ENCODE results near the gene KCNS1. TPM values are rescaled to one million over a fixed set of nuclear protein-coding genes. Genes with fewer than 3 reads are reported as not detected.

The KCNS1 gene
- total RNA-seq, 1 experiment from 2014 or later: not detected

DNA sequence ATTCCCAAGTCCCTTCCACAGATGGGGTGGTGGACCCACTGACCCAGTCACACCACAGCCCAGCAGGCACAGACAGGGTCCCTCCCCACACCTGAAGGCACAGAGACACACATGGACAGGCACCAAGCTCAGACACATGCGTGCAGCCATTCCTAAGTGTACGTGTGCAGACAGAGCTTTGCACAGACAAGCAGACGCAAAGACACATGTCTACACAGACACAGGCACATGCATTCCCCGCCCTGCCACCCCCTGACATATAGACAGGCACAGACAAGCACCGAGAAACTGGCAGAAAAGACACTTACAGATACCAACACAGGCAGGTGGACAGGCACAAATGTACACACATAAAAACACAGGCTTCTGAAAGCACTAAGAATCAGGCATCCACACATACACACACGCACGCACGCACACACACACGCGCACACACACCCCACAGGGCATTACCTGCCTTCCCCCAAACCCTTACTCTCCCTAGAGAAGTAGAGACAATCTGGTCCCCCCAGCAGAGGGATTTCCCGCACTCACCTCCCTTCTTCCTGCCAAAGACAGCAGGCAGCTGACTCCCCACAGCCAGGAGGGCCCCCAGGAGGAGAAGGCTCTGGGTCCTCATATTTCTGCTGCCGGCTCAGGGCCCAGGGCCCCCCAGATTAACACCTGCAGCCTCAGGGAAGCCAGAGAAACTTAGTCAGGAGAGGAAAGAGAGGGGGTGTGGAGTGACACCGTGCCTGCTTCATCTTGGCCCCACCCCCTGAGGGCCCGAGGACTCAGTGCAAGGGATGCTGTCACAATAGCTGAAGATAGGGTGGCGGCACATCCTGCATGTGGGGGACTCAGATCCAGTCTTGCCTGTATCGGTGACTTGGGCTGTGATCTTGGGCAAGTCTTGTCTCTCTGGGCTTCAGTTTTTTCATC, 13.8 kb upstream of the KCNS1 start, which contains the start of gene WFDC5:
Gene WFDC5, minus strand, starts transcription at position 710 of the 921 bp plus-strand sequence. Its CDS starts 91 bp downstream, at position 619.
- Histone ChIP-seq H3K9me2 (ENCODE audit: insufficient read depth) (no peaks in the 10 kb centered on the region), H3K27ac (ENCODE audit: low read depth, low read length) (no peak within 1 kb of the TSS), H3K79me2 (ENCODE audit: insufficient read depth, low read length) (no peaks in the 10 kb centered on the region), H2AFZ (ENCODE audit: low read depth, low read length, poor library complexity, severe bottlenecking) (no peak within 1 kb of the TSS), H3K36me3 (ENCODE audit: control insufficient read depth in 1 of 2, insufficient read depth in 2 of 2, low read length in 2 of 2) (no peaks in the 10 kb centered on the region), H3K27me3 (ENCODE audit: insufficient read depth, low read length) (no peaks in the 10 kb centered on the region; the same call in 1 of the 2 replicates), H3K4me3 (replicated peaks in 1 of 2; ENCODE audit: low read depth in 1 of 2, low read length in 2 of 2) (no peak within 1 kb of the TSS), H3K4me2 (ENCODE audit: low read length) (no peak within 1 kb of the TSS), H3K9ac (ENCODE audit: low read length) (no peak within 1 kb of the TSS), H3K9me3 (ENCODE audit: control insufficient read depth in 1 of 2, insufficient read depth in 1 of 2, low read depth in 1 of 2, low read length in 2 of 2) (no peaks in the 10 kb centered on the region), H3K4me1 (ENCODE audit: control insufficient read depth in 1 of 2, insufficient read depth in 2 of 2, low read length in 2 of 2) (0 out of 4 replicates have a peak, but pooled peaks cover 0 to 3% of the 10 kb centered on the region in 2 experiments), H4K20me1 (ENCODE audit: insufficient read depth) (no peaks in the 10 kb centered on the region)
- DNase-seq (ENCODE audit: low read depth, low spot score) (no peak), ATAC-seq (no peak)
- no peak for TF ChIP-seq POLR2A (IDR thresholded peaks at IDR 0.05; ENCODE audit: borderline replicate concordance, extremely low read depth, insufficient read depth, insufficient read length)
- TF ChIP-seq YY1 (IDR thresholded peaks at IDR 0.05; ENCODE audit: extremely low read depth, insufficient replicate concordance, low read depth, low read length): no peak
- TF ChIP-seq EZH2 (IDR thresholded peaks at IDR 0.05): no peak
- TF ChIP-seq FOSL1 (IDR thresholded peaks at IDR 0.05; ENCODE audit: low read depth): no peak
- no TSS peak for BruUV-seq (replicated peaks)
- intact Hi-C loops (cut with micrococcal nuclease): no loop called here
- ChIA-PET CTCF (interaction anchor here (1.2 kb wide), 1 partner anchor 70 kb away, joined by 4 read pairs; no protein-coding TSS in a partner anchor), POLR2A (no interaction called here), RAD21 (ENCODE audit: low non-redundant PET in 1 of 2, low total read pairs in 2 of 2, uncharacterized antibody in 2 of 2, unreplicated experiment in 2 of 2) (no interaction called here)

DNA sequence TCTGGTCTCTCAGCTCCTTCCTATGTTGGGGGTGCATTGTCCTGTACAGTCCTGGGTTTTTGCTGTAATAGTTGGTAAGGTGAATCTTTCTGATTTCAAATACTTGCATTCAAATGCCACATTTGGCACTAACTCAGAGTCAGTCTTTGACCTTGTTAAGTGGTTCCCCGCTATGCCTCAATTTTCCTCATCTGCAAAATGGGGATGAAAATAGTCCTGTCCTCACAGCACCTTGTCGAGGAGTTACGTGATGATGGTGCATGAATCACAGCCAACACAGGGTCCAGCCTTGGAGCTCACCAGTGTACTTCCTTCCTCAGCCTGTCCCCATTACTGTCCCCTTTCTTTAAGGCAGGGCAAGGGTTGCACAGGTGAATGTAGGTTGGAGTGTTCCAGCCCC, 12.9 kb upstream of the KCNS1 start:
- no TSS peak for BruUV-seq (replicated peaks)
- RAD21 ChIA-PET (ENCODE audit: low non-redundant PET in 1 of 2, low total read pairs in 2 of 2, uncharacterized antibody in 2 of 2, unreplicated experiment in 2 of 2): no interaction called here
- TF ChIP-seq TCF7L2 (IDR thresholded peaks at IDR 0.05; ENCODE audit: borderline replicate concordance, extremely low read depth, insufficient read depth, insufficient read length) (no peak), SRF (IDR thresholded peaks at IDR 0.05; ENCODE audit: low read depth) (no peak), EZH2 (IDR thresholded peaks at IDR 0.05) (no peak), SIN3A (IDR thresholded peaks at IDR 0.05; ENCODE audit: low read depth) (no peak), RAD21 (IDR thresholded peaks at IDR 0.05; ENCODE audit: low read depth) (no peak), POLR2A (IDR thresholded peaks at IDR 0.05; ENCODE audit: borderline replicate concordance, extremely low read depth, insufficient read depth, insufficient read length) (no peak), JUND (IDR thresholded peaks at IDR 0.05) (no peak), FOSL1 (IDR thresholded peaks at IDR 0.05; ENCODE audit: low read depth) (no peak), ZFX (IDR thresholded peaks at IDR 0.05) (no peak), YY1 (IDR thresholded peaks at IDR 0.05; ENCODE audit: extremely low read depth, insufficient replicate concordance, low read depth, low read length) (no peak)
- TF ChIP-seq, protein P1, sequence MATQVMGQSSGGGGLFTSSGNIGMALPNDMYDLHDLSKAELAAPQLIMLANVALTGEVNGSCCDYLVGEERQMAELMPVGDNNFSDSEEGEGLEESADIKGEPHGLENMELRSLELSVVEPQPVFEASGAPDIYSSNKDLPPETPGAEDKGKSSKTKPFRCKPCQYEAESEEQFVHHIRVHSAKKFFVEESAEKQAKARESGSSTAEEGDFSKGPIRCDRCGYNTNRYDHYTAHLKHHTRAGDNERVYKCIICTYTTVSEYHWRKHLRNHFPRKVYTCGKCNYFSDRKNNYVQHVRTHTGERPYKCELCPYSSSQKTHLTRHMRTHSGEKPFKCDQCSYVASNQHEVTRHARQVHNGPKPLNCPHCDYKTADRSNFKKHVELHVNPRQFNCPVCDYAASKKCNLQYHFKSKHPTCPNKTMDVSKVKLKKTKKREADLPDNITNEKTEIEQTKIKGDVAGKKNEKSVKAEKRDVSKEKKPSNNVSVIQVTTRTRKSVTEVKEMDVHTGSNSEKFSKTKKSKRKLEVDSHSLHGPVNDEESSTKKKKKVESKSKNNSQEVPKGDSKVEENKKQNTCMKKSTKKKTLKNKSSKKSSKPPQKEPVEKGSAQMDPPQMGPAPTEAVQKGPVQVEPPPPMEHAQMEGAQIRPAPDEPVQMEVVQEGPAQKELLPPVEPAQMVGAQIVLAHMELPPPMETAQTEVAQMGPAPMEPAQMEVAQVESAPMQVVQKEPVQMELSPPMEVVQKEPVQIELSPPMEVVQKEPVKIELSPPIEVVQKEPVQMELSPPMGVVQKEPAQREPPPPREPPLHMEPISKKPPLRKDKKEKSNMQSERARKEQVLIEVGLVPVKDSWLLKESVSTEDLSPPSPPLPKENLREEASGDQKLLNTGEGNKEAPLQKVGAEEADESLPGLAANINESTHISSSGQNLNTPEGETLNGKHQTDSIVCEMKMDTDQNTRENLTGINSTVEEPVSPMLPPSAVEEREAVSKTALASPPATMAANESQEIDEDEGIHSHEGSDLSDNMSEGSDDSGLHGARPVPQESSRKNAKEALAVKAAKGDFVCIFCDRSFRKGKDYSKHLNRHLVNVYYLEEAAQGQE (IDR thresholded peaks at IDR 0.05; ENCODE audit: low read depth): no peak
- TF ChIP-seq, protein P2, sequence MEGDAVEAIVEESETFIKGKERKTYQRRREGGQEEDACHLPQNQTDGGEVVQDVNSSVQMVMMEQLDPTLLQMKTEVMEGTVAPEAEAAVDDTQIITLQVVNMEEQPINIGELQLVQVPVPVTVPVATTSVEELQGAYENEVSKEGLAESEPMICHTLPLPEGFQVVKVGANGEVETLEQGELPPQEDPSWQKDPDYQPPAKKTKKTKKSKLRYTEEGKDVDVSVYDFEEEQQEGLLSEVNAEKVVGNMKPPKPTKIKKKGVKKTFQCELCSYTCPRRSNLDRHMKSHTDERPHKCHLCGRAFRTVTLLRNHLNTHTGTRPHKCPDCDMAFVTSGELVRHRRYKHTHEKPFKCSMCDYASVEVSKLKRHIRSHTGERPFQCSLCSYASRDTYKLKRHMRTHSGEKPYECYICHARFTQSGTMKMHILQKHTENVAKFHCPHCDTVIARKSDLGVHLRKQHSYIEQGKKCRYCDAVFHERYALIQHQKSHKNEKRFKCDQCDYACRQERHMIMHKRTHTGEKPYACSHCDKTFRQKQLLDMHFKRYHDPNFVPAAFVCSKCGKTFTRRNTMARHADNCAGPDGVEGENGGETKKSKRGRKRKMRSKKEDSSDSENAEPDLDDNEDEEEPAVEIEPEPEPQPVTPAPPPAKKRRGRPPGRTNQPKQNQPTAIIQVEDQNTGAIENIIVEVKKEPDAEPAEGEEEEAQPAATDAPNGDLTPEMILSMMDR (IDR thresholded peaks at IDR 0.05 in 2 of 3, conservative IDR thresholded peaks at IDR 0.05 in 1 of 3; ENCODE audit: borderline replicate concordance in 1 of 3, insufficient read depth in 1 of 3, low read depth in 2 of 3, low read length in 2 of 3): no peak

More for the DNA sequence above, 12.9 kb upstream of the KCNS1 start:
- no peaks in the 10 kb centered on the region for H3K9me3 ChIP-seq (ENCODE audit: control insufficient read depth in 1 of 2, insufficient read depth in 1 of 2, low read depth in 1 of 2, low read length in 2 of 2)
- ATAC-seq: no peak
- ChIA-PET CTCF (interaction anchor here (1.0 to 4.6 kb wide), 2 partner anchors 70 to 180 kb away, joined by 3 to 51 read pairs; no protein-coding TSS in a partner anchor), POLR2A (no interaction called here)
- no peaks in the 10 kb centered on the region for H3K36me3 ChIP-seq (ENCODE audit: control insufficient read depth in 1 of 2, insufficient read depth in 2 of 2, low read length in 2 of 2)
- no peaks in the 10 kb centered on the region for H3K79me2 ChIP-seq (ENCODE audit: insufficient read depth, low read length)
- H3K9me2 ChIP-seq (ENCODE audit: insufficient read depth): no peaks in the 10 kb centered on the region
- no peak overlapping the region for H3K27ac ChIP-seq (ENCODE audit: low read depth, low read length)
- no peak overlapping the region for H3K4me2 ChIP-seq (ENCODE audit: low read length)
- no peak overlapping the region for H3K4me3 ChIP-seq (replicated peaks in 1 of 2; ENCODE audit: low read depth in 1 of 2, low read length in 2 of 2)
- H3K4me1 ChIP-seq (ENCODE audit: control insufficient read depth in 1 of 2, insufficient read depth in 2 of 2, low read length in 2 of 2): 0 out of 4 replicates have a peak, but pooled peaks cover 0 to 3% of the 10 kb centered on the region in 2 experiments
- no peak overlapping the region for H2AFZ ChIP-seq (ENCODE audit: low read depth, low read length, poor library complexity, severe bottlenecking)
- intact Hi-C loops (cut with micrococcal nuclease): no loop called here
- no peak for DNase-seq (ENCODE audit: low read depth, low spot score)
- no peaks in the 10 kb centered on the region; the same call in 1 of the 2 replicates for H3K27me3 ChIP-seq (ENCODE audit: insufficient read depth, low read length)
- no peaks in the 10 kb centered on the region for H4K20me1 ChIP-seq (ENCODE audit: insufficient read depth)
- no peak overlapping the region for H3K9ac ChIP-seq (ENCODE audit: low read length)

Measured in HCT116 (cell line).